A549 (cell line): ENCODE data around the gene NXPH3. TPM values are rescaled to one million over a fixed set of nuclear protein-coding genes. Genes with fewer than 3 reads are reported as not detected.

Experiments
- ATAC-seq, 2 experiments: fragments of 200-7000 bp in 1 of 2; fragments of >200 bp in 1 of 2; cut with Nextera tagmentation in 1 of 2; cut with Tn5 transposase in 1 of 2; 3 replicates each; pipeline versions ENCODE4 v1.8.0 to v1.9.1; 2018 to 2020; ENCODE audit warnings: mild to moderate bottlenecking in 1 of 2, moderate library complexity in 1 of 2
- CTCF ChIA-PET: fragments of 300-600 bp; sonication (Branson Sonifier 250); formaldehyde crosslinking; extraction: SDS; loops from one replicate; lab custom pipeline; 2021; ENCODE audit warnings: antibody characterized with exemption, inconsistent platforms; lab: Yijun Ruan, JAX
- POLR2A ChIA-PET: fragments of 350-600 bp; formaldehyde crosslinking; extraction: SDS; loops from one replicate; lab custom pipeline; 2021; ENCODE audit warnings: antibody characterized with exemption, inconsistent platforms; lab: Yijun Ruan, JAX
- DNase-seq, 2 experiments: peaks; one replicate each; pipeline versions ENCODE4 v3.0.0 to v3.0.0-alpha.2; 2011 to 2016; ENCODE audit warnings: low read depth in 1 of 2, low spot score in 1 of 2
- FAIRE-seq: peaks from 2 replicates; lab custom pipeline; 2011; peaks lifted over from hg19 to GRCh38; lab: Jason Lieb, UNC
- H3K27ac ChIP-seq, 2 experiments: fragments of >200 bp; sonication (Bioruptor Twin); formaldehyde crosslinking; 3 replicates each; pipeline ENCODE4 v1.5.1; 2016 to 2017
- H3K4me1 ChIP-seq: fragments of >200 bp; sonication (Bioruptor Twin); formaldehyde crosslinking; 3 replicates; pipeline ENCODE4 v1.6.1; 2016
- H3K4me2 ChIP-seq: fragments of >200 bp; sonication (Bioruptor Twin); formaldehyde crosslinking; 3 replicates; pipeline ENCODE4 v1.6.1; 2016
- H3K4me3 ChIP-seq: fragments of >200 bp; sonication (Bioruptor Twin); formaldehyde crosslinking; 3 replicates; pipeline ENCODE4 v1.5.1; 2016
- H3K9me3 ChIP-seq: fragments of >200 bp; sonication (Bioruptor Twin); formaldehyde crosslinking; 3 replicates; pipeline ENCODE4 v1.6.1; 2016
- CEBPB ChIP-seq, 2 experiments: fragments of >200 bp in 1 of 2; sonication (Bioruptor Twin) in 1 of 2; formaldehyde crosslinking in 1 of 2; IDR thresholded peaks; 2 replicates each; pipeline ENCODE4 v1.6.1; 2012 to 2016
- CHD2 ChIP-seq: fragments of 150-350 bp; IDR thresholded peaks from 2 replicates; pipeline ENCODE4 v1.6.1; 2014; ENCODE audit warnings: low read length; ENCODE audit not compliant: partially characterized antibody
- CTCF ChIP-seq: fragments of >200 bp; sonication (Bioruptor Twin); formaldehyde crosslinking; IDR thresholded peaks from 3 replicates; pipeline ENCODE4 v1.5.1; 2016
- EHMT2 ChIP-seq: fragments of 200-600 bp; sonication (generic); IDR thresholded peaks from 2 replicates; pipeline ENCODE4 v1.6.1; 2016; ENCODE audit warnings: antibody characterized with exemption, low read depth, mild to moderate bottlenecking, moderate library complexity
- FOSL2 ChIP-seq, 2 experiments: fragments of 450-650 bp in 1 of 2; fragments of >200 bp in 1 of 2; sonication (Bioruptor Twin) in 1 of 2; formaldehyde crosslinking; IDR thresholded peaks; 2 replicates each; pipeline versions ENCODE4 v1.5.0 to v1.6.1; 2016 to 2020; ENCODE audit warnings: mild to moderate bottlenecking in 1 of 2, moderate library complexity in 1 of 2
- HES2 ChIP-seq: fragments of >200 bp; sonication (Bioruptor Twin); formaldehyde crosslinking; IDR thresholded peaks from 2 replicates; pipeline ENCODE4 v1.6.1; 2016
- HOXB13 ChIP-seq: fragments of 250-450 bp; sonication (Bioruptor Pico); IDR thresholded peaks from 2 replicates; pipeline ENCODE4 v1.5.0; 2020; ENCODE audit warnings: low read depth, mild to moderate bottlenecking, moderate library complexity
- JUN ChIP-seq, 2 experiments: fragments of >200 bp; sonication (Bioruptor Twin); formaldehyde crosslinking; IDR thresholded peaks; 2 replicates in 1 of 2; 3 replicates in 1 of 2; pipeline ENCODE4 v1.6.1; 2016 to 2017
- JUNB ChIP-seq: fragments of >200 bp; sonication (Bioruptor Twin); formaldehyde crosslinking; IDR thresholded peaks from 2 replicates; pipeline ENCODE4 v1.6.1; 2016
- KDM1A ChIP-seq: fragments of 200-600 bp; sonication (generic); IDR thresholded peaks from 2 replicates; pipeline ENCODE4 v1.6.1; 2016; ENCODE audit warnings: low read depth, mild to moderate bottlenecking
- MAX ChIP-seq: IDR thresholded peaks from 2 replicates; pipeline ENCODE4 v1.6.1; 2012
- MAZ ChIP-seq: fragments of 150-350 bp; IDR thresholded peaks from 2 replicates; pipeline ENCODE4 v1.6.1; 2014; ENCODE audit warnings: antibody characterized with exemption, low read depth, low read length, borderline replicate concordance
- PBX3 ChIP-seq: IDR thresholded peaks from 2 replicates; pipeline ENCODE4 v1.6.1; 2012
- PHF8 ChIP-seq: fragments of 200-600 bp; sonication (generic); IDR thresholded peaks from 2 replicates; pipeline ENCODE4 v1.6.1; 2016; ENCODE audit warnings: low read depth, mild to moderate bottlenecking, antibody characterized with exemption, moderate library complexity, borderline replicate concordance
- POLR2A ChIP-seq: IDR thresholded peaks from 2 replicates; pipeline ENCODE4 v1.6.1; 2012; ENCODE audit warnings: mild to moderate bottlenecking, low read length
- POLR2AphosphoS2 ChIP-seq: conservative IDR thresholded peaks from 2 replicates; pipeline ENCODE4 v1.6.1; 2012; ENCODE audit warnings: low read length, improper control_type of control experiment, inconsistent platforms
- REST ChIP-seq: fragments of 200-600 bp; sonication (generic); IDR thresholded peaks from 2 replicates; pipeline ENCODE4 v1.6.1; 2016; ENCODE audit warnings: antibody characterized with exemption, mild to moderate bottlenecking, moderate library complexity
- RFX5 ChIP-seq: fragments of 450-650 bp; IDR thresholded peaks from 2 replicates; pipeline ENCODE4 v1.7.1; 2014; ENCODE audit warnings: antibody characterized with exemption, mild to moderate bottlenecking, moderate library complexity
- TFCP2L1 ChIP-seq: fragments of 250-450 bp; sonication (Bioruptor Pico); IDR thresholded peaks from 2 replicates; pipeline ENCODE4 v1.5.0; 2021; ENCODE audit warnings: mild to moderate bottlenecking
- ZFP36 ChIP-seq: fragments of 450-650 bp; IDR thresholded peaks from 2 replicates; pipeline ENCODE4 v1.6.1; 2014; ENCODE audit warnings: borderline replicate concordance; ENCODE audit not compliant: partially characterized antibody
- WGBS: methylation state at CpG from one replicate; pipeline ENCODE4 v1.1.6; 2017; ENCODE audit errors: missing lambda C conversion rate; 5-methylcytosine and 5-hydroxymethylcytosine counted together
- polyA plus RNA-seq, 4 experiments: library from polyadenylated mRNA; depleted of rRNA in 3 of 4; stranded (reverse); fragments of >200 nt; fragmentation: RNase III in 1 of 4; extraction: RNeasy Plus Mini Kit Qiagen cat#74134 plus additional on column Dnase treatment in 1 of 4; gene quantifications; 2 replicates in 3 of 4; 3 replicates in 1 of 4; pipeline ENCODE4 v1.2.3, GENCODE V29; 2011 to 2017

Gene NXPH3
- polyA plus RNA-seq, 2 of the 4 experiments (the other 2 are of a cell fraction) = 0.12 to 0.30 TPM

GRCh38 chr17:49582055-49582722, 6.5 kb downstream of the NXPH3 start:
- POLR2A ChIA-PET = no interaction called here
- no peaks in the 10 kb centered on the region for H3K9me3 ChIP-seq
- no peak for DNase-seq
- no peak for TF ChIP-seq TFCP2L1 (CRISPR knock-in tag)
- no peak for TF ChIP-seq REST
- TF ChIP-seq JUN (IDR thresholded peaks at IDR 0.05) = no peak
- TF ChIP-seq RFX5 = no peak
- TF ChIP-seq ZFP36 = no peak
- TF ChIP-seq POLR2A = no peak
- TF ChIP-seq HES2 = no peak
- no peak for TF ChIP-seq CTCF
- no peak for TF ChIP-seq PBX3
- no peak for TF ChIP-seq EHMT2
- TF ChIP-seq FOSL2 (IDR thresholded peaks at IDR 0.05) = no peak
- no peak for TF ChIP-seq FOSL2 (CRISPR knock-in tag; IDR thresholded peaks at IDR 0.05)
- TF ChIP-seq JUNB = no peak
- no peak for TF ChIP-seq POLR2AphosphoS2
- TF ChIP-seq CHD2 = no peak
- TF ChIP-seq HOXB13 (CRISPR knock-in tag) = no peak
- no peak for TF ChIP-seq MAZ
- no peak for TF ChIP-seq MAX
- no peak for TF ChIP-seq KDM1A
- TF ChIP-seq, all 56 proteins: peak for 0
- Histone ChIP-seq H3K4me2 (no peak overlapping the region), H3K4me3 (no peak overlapping the region), H3K27ac (no peak overlapping the region), H3K4me1 (no peaks in the 10 kb centered on the region)
- 83% methylated on average over 12 of the region's 12 CpGs for WGBS
- FAIRE-seq (no peak), ATAC-seq (no peak)
- CTCF ChIA-PET = interaction anchor here (0.7 to 40.8 kb wide), 7 partner anchors 7 to 415 kb away, joined by 3 to 2008 read pairs (median 9); partner anchors contain the start of genes NXPH3 and SLC35B1

- Histone ChIP-seq H3K4me1 (no peaks in the 10 kb centered on the region), H3K27ac (no peak overlapping the region), H3K9me3 (no peaks in the 10 kb centered on the region), H3K4me3 (no peak overlapping the region), H3K4me2 (no peak overlapping the region)
- ChIA-PET POLR2A (no interaction called here), CTCF (interaction anchor here (0.7 to 40.8 kb wide), 8 partner anchors 7 to 916 kb away, joined by 3 to 2008 read pairs (median 8); partner anchors contain the start of genes NXPH3 and SLC35B1)
- WGBS = 61% methylated on average over 8 of the region's 8 CpGs
- ATAC-seq (no peak), DNase-seq (no peak), FAIRE-seq (no peak)
- TF ChIP-seq CEBPB (IDR thresholded peaks at IDR 0.05) (no peak), PHF8 (no peak)
Measured at GRCh38 chr17:49582789-49583188, 7.1 kb downstream of the NXPH3 start.
